GM18526 (cell line): ENCODE results near the gene EFCAB6.

Source experiments
- POLR2A ChIP-seq: IDR thresholded peaks from 3 replicates; pipeline ENCODE4 v1.6.1; 2011; ENCODE audit not compliant: insufficient read length; ENCODE audit errors: extremely low read depth

Gene EFCAB6

GRCh38 chr22:43500792-43501785 is 311.0 kb downstream of the EFCAB6 start:
- no peak for TF ChIP-seq POLR2A

- TF ChIP-seq POLR2A, result no peak
Measured at GRCh38 chr22:43498856-43499253, 313.2 kb downstream of the EFCAB6 start.

GRCh38 chr22:43497956-43498855 is 313.9 kb downstream of the EFCAB6 start:
- no peak for TF ChIP-seq POLR2A

- TF ChIP-seq POLR2A, result no peak
Measured at GRCh38 chr22:43493297-43493696, 318.8 kb downstream of the EFCAB6 start.

GRCh38 chr22:43491737-43492136 is 320.4 kb downstream of the EFCAB6 start:
- no peak for TF ChIP-seq POLR2A

- TF ChIP-seq POLR2A, result no peak
Measured at GRCh38 chr22:43491177-43491576, 320.9 kb downstream of the EFCAB6 start.

GRCh38 chr22:43490311-43490710 is 321.8 kb downstream of the EFCAB6 start:
- TF ChIP-seq POLR2A, result no peak

- TF ChIP-seq POLR2A, result no peak
Measured at GRCh38 chr22:43488937-43489336, 323.2 kb downstream of the EFCAB6 start.

- no peak for TF ChIP-seq POLR2A
Measured at GRCh38 chr22:43488031-43488866, 323.9 kb downstream of the EFCAB6 start.

- TF ChIP-seq POLR2A, result no peak
Measured at GRCh38 chr22:43487311-43488030, 324.6 kb downstream of the EFCAB6 start.

GRCh38 chr22:43485502-43486089 is 326.5 kb downstream of the EFCAB6 start:
- TF ChIP-seq POLR2A, result no peak

GRCh38 chr22:43484227-43484626 is 327.9 kb downstream of the EFCAB6 start:
- no peak for TF ChIP-seq POLR2A

- no peak for TF ChIP-seq POLR2A
Measured at GRCh38 chr22:43483669-43484068, 328.4 kb downstream of the EFCAB6 start.

- TF ChIP-seq POLR2A, result no peak
Measured at GRCh38 chr22:43483266-43483665, 328.8 kb downstream of the EFCAB6 start.
